ENCODE results near the gene APC2.
"Not testable (repeated sequence)": the region's sequence is repeated elsewhere in the genome, so short reads cannot be mapped to it uniquely, and the experiment has no call there.

APC2 gene

GRCh38 chr19:1499231-1499630, 49.3 kb downstream of the APC2 start:
- DNase-seq, result not testable (repeated sequence)

- DNase-seq, result no peak
These were observed 51.3 kb downstream of the APC2 start for GRCh38 chr19:1501200-1501595.

- DNase-seq, result no peak
These were observed 52.6 kb downstream of the APC2 start for GRCh38 chr19:1502433-1503088.

GRCh38 chr19:1503089-1503924, 53.4 kb downstream of the APC2 start:
- peak; percentile 73 for DNase-seq

- no peak for DNase-seq
These were observed 54.2 kb downstream of the APC2 start for GRCh38 chr19:1503925-1504773.

GRCh38 chr19:1505012-1505411, 55.1 kb downstream of the APC2 start:
- no peak for DNase-seq

- no peak for DNase-seq
These were observed 56.3 kb downstream of the APC2 start for GRCh38 chr19:1505991-1506881.

- DNase-seq, result no peak
These were observed 57.3 kb downstream of the APC2 start for GRCh38 chr19:1507192-1507660.

- DNase-seq, result peak; percentile 90
These were observed 58.0 kb downstream of the APC2 start for GRCh38 chr19:1507763-1508506.

GRCh38 chr19:1508507-1508856, 58.6 kb downstream of the APC2 start:
- no peak for DNase-seq

GRCh38 chr19:1509602-1510441, 59.9 kb downstream of the APC2 start:
- DNase-seq, result no peak

- DNase-seq, result no peak
These were observed 60.5 kb downstream of the APC2 start for GRCh38 chr19:1510442-1510806.

GRCh38 chr19:1510807-1511206, 60.9 kb downstream of the APC2 start:
- DNase-seq, result no peak

- DNase-seq, result no peak
These were observed 61.7 kb downstream of the APC2 start for GRCh38 chr19:1511318-1512317.

- DNase-seq, result peak; percentile 76
These were observed 63.0 kb downstream of the APC2 start, which contains the start of gene ADAMTSL5 for GRCh38 chr19:1512671-1513498. TSS of gene ADAMTSL5 (minus strand) at chr19:1513019. CDS start at chr19:1510943, 2,076 bp downstream.

GRCh38 chr19:1513499-1514294, 63.8 kb downstream of the APC2 start:
- peak; percentile 74 for DNase-seq

GRCh38 chr19:1514295-1514661, 64.4 kb downstream of the APC2 start:
- no peak for DNase-seq
